Epithelial cell of esophagus (primary cell): Measurements from ENCODE around the gene ILK.

Experiments used
- DNase-seq: peaks from one replicate; pipeline ENCODE4 v3.0.0; 2010; ENCODE audit warnings: low read depth
- H3K4me3 ChIP-seq: 2 replicates; pipeline ENCODE4 v1.5.1; 2011; ENCODE audit warnings: mild to moderate bottlenecking, low read length, control low read depth
- CTCF ChIP-seq: IDR thresholded peaks from 2 replicates; pipeline ENCODE4 v1.5.1; 2011; ENCODE audit warnings: low read depth, mild to moderate bottlenecking, low read length, control low read depth, inconsistent platforms; ENCODE audit not compliant: insufficient read depth; ENCODE audit errors: missing control alignments

Gene ILK

GRCh38 chr11:6637871-6638270 is 34.3 kb downstream of the ILK start:
- no peak for TF ChIP-seq CTCF
- DNase-seq, result no peak
- H3K4me3 ChIP-seq, result no peak overlapping the region

- TF ChIP-seq CTCF, result no peak
- no peak overlapping the region for H3K4me3 ChIP-seq
- DNase-seq, result no peak
These were observed 34.9 kb downstream of the ILK start for GRCh38 chr11:6638429-6638828.

GRCh38 chr11:6640036-6640984 is 36.7 kb downstream of the ILK start:
- no peak overlapping the region for H3K4me3 ChIP-seq
- DNase-seq, result no peak
- TF ChIP-seq CTCF, result no peak

- no peak overlapping the region for H3K4me3 ChIP-seq
- no peak for DNase-seq
- TF ChIP-seq CTCF, result no peak
These were observed 37.6 kb downstream of the ILK start for GRCh38 chr11:6640985-6641701.

GRCh38 chr11:6642957-6643356 is 39.4 kb downstream of the ILK start:
- no peak overlapping the region for H3K4me3 ChIP-seq
- DNase-seq, result no peak
- no peak for TF ChIP-seq CTCF

- no peak for DNase-seq
- H3K4me3 ChIP-seq, result no peak overlapping the region
- TF ChIP-seq CTCF, result no peak
These were observed 42.5 kb downstream of the ILK start for GRCh38 chr11:6646071-6646470.
